GOT3 (cell line): ENCODE results near the gene FIGLA.

Experiments used
- DNase-seq: peaks from one replicate; lab custom pipeline; 2025; ENCODE audit warnings: mixed read lengths; lab: John Stamatoyannopoulos, UW

The FIGLA gene

DNA sequence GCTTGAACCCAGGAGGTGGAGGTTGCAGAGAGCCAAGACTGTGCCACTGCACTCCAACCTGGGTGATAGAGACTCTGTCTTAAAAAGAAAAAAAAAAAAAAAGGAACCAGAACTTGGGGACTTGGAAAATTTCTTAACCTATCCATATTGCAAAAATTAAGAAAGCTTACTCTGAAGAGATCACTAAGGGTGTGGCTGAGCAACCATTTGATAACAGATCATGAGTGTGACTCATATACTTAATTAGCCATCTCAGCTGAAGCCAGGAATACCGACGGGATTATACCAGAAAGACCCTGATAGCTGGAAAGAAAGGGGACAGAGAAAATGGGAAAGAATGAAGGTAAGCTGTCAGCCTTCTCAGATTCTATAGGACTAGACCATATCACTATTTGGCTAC is 15.3 kb downstream of the FIGLA start:
- no peak for DNase-seq

GRCh38 chr2:70772486-70773155 is 17.8 kb downstream of the FIGLA start:
- no peak for DNase-seq

DNA sequence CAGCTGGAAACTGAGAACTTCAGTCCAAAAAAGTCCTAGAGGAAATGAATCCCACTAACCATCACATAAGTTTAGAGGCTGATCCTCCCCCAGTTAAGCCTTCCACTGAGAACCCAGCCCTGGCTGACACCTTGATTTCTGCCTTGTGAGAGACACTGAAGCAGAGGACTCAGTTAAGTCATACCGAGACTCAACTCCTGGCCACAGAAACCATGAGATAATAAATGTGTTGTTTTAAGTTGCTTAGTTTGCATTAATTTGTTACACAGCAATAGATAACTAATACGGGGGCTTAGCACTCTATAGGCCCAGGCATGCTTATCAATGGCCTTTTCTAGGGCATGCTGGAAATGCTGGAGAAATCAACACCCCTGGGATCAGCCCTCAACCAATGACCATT is 19.0 kb downstream of the FIGLA start:
- DNase-seq: no peak

DNA sequence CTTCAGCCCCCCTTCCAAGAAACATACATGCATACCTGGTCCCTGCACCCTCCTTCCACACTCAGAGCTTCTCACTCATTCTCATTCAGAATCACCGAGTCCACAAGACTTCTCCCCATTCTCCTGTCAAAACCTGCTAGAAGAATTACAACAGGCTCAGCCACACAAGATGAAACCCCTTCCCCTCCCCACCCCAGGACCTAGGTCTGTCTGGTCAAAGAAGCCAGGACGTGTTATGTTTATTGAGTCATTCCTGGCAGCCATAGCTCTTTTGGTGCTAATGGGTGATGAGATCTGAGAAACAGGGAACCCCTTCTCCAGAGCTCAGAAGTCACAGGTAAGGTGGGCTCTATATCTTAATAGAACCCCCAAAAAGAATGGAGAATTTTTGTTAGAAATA is 21.0 kb downstream of the FIGLA start:
- DNase-seq: no peak

DNA sequence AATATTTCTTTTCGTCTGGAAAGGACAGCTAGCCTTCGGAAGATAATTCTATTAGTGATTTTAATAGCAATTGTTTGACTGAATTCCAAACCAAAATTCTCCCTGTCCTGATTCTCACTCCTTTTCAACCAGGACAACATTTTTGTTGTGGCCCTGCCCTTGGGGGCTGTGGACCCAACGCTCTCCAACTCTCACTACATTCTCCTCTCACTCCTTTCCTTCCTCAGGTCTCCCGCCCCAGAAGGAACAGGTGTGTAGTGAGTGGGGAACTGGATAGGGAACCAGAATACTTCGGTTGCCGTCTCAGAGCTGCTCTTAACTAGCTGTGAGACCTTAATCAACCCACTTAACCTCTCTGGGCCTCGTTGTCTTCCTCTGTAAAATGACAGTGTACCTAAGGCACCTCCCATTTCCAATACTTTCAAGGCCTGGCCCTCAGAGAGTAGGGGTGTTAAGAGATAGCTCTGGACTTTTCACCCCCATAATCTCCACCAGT is 21.8 kb downstream of the FIGLA start:
- DNase-seq: no peak

GRCh38 chr2:70767699-70768589 is 22.5 kb downstream of the FIGLA start, which contains the start of gene ADD2:
Gene ADD2, minus strand, starts transcription at chr2:70768200. Its CDS starts 61,792 bp downstream, at chr2:70706408.
- no peak for DNase-seq

DNA sequence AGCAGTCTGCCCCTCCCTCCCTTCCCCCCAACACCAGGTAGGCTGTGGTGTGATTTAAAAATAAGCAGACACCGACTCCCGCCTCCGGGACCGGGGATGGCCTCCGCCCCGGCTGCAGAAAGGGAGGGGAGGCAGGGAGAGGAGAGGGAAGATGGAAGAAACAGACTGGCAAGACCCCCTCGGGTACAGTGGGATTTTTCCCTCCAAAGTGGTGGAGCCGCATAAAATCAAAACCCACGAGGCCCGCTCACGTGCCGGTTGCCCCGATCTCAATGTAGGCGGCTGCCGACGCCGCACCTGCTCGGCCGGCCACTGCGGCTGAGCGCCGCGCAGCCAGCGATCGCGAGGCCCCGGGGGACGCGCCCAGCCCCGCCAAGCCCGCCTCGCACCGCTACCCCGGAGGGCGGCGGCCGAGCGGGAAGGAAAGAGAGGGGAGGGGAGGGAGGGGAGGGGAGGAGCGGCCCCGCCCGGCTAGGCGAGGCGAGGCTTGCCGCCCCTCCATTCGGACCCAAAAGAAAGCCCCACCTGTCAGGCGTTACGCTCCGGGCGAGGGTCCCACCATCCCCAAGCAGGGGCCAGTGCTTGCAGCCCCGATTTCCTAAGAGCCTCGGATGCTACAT is 23.3 kb downstream of the FIGLA start:
- no peak for DNase-seq

DNA sequence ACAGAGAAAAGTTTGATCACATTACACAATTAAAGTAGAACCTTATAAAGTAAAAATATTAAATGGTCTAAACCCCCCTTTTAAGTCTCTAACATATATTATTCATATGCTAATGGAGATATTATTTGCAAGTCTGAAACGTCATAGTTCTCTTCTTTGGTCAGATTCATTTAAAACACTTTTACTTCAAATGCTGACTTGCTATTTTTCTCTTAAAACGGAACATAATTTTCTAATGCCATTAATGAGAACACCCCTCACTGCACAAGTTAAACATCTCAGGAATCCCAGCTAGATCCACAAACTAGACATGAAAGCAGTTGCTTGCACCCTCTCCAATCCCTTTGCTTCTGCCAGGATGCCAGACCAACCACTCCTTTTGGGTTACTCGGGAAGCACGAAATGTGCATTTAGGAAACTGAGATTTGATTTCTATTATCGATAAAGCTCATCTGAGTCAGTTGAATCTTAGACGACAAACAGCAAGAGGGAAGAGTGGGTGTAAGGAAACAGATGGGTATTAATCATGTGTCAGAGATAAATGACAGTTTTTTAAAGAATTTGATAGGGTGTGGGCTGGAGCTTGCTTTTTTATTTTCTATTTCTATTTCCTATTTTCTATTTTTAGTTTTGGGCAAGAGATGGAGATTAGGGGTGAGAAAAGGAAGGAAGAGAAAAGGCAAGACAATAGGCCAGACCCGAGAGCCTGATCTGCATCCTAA is 23.9 kb downstream of the FIGLA start:
- DNase-seq: no peak

DNA sequence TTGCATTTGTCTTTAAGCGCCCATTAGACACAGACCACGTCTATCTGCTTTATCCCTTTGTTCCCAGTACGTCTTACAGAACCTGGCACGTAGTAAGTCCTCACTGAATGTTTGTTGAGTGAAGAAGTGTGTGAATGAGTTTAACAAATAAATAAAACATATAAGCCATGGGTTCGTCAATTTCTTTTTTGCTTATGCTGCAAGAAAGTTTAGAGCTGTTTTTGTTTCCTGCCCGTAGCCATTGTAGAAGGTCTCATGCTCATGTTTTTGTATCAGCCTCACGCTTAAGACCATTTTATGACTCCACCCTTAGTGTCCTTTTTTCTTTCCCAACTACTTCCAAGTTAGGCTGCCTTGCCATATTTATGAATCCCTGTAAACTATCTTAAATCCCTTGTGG is 24.9 kb downstream of the FIGLA start:
- no peak for DNase-seq

DNA sequence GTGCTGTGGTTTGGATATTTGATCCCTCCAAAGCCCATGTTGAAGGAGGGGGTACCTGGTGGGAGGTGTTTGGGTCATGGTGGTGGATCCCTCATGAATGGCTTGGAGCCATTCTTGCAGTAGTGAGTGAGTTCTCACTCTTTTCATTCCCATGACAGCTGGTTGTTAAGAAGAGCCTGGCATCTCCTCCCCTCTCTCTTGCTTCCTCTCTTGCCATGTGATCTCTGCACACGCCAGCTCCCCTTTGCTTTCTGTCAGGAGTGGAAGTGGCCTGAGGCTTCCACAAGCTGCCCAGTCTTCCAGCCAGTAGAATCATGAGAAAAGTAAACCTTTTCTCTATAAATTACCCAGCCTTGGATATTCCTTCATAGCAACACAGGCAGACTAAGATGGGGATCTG is 31.0 kb downstream of the FIGLA start:
- DNase-seq: no peak

- no peak for DNase-seq
Measured at GRCh38 chr2:70757966-70758365, 32.5 kb downstream of the FIGLA start.

DNA sequence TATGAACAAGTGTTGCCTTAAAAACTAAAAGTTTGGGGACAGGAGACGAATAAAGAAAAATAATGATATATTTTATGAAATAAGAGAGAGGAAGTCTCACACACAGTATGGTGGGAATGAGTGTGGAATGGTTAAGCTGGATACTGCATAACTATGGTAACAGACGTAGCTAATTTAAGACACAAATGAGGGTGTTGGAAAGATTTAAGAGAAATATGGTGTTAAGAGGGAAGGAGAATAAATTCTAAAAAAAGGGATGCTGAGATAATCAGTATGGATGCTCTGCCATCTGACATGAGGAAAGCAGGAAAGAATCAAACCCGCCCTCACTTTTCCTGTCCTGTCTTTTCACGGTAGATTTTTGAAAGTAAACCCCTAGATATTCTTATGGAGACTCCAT is 33.1 kb downstream of the FIGLA start:
- DNase-seq: no peak

DNA sequence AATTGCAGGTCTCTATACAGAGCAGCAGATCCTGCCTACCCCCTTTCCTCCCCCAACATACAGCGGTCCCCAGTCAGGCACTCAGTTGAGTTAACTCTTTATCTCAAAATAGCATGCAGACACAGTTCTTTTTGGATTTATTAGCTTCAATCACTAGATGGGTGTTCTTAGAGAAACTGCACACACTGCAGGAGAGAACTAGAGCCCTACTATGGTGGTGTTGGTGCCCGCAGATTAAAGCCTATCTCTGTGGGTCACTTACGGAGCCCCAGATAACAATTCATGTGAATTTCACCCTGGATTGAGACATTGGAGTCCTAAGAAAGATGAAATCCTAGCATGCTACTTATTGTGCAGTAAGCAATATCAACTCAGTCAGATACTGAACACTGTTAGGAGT is 34.3 kb downstream of the FIGLA start:
- no peak for DNase-seq

- no peak for DNase-seq
Measured at GRCh38 chr2:70753902-70754301, 36.5 kb downstream of the FIGLA start.

GRCh38 chr2:70753031-70753430 is 37.4 kb downstream of the FIGLA start:
- no peak for DNase-seq

GRCh38 chr2:70752396-70752795 is 38.0 kb downstream of the FIGLA start:
- no peak for DNase-seq

DNA sequence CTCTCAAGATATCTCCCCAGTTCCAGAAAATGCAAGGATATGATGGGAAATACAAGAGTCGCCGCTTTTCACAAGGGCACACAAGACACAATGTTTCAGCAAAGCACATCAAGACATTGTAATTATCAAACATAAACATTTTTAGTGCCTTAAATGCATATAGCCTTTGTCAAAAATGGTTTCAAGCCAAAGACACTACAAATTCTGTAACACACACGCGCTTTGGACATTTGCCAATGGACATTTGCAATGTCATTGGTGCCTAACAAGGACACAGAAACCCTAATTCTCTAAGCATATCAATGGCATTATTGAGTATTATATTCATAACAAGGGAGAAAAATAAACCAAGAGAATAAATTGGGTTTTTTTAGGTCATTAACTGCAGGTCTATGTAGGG is 38.6 kb downstream of the FIGLA start:
- DNase-seq: no peak

- no peak for DNase-seq
Measured at GRCh38 chr2:70750320-70750719, 40.1 kb downstream of the FIGLA start.

- DNase-seq: no peak
Measured at GRCh38 chr2:70748002-70748784, 42.2 kb downstream of the FIGLA start.

DNA sequence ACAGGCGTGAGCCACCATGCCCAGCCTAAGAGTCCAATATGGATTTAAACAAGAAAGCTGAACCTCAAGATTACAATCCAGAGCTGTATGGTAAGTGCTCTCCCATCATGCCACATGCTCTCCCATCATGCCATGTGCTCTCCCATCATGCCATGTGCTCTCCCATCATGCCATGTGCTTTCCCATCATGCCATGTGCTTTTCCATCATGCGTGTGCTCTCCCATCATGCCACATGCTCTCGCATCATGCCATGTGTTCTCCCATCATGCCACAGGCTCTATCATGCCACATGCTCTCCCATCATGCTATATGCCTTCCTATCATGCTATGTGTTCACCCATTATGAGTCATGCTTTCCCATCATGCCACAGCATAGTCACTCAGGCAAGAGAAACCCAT is 43.2 kb downstream of the FIGLA start:
- DNase-seq: no peak
